HepG2 (cell line): ENCODE data around the gene OLFM3.

Experiments
- CCDC6 ChIP-seq: sonication (generic); formaldehyde crosslinking; IDR thresholded peaks from 2 replicates; pipeline ENCODE4 v1.8.1; 2022; ENCODE audit warnings: mild to moderate bottlenecking, missing genetic modification reagents, moderate library complexity
- CEBPZ ChIP-seq: IDR thresholded peaks from 2 replicates; pipeline ENCODE4 v1.6.1; 2012; ENCODE audit warnings: low read length, improper control_type of control experiment
- CTCF ChIP-seq: sonication (generic); formaldehyde crosslinking; IDR thresholded peaks from 2 replicates; pipeline ENCODE4 v1.5.0; 2020; ENCODE audit warnings: mild to moderate bottlenecking, missing genetic modification reagents, moderate library complexity
- DBP ChIP-seq: sonication (generic); formaldehyde crosslinking; IDR thresholded peaks from 2 replicates; pipeline ENCODE4 v1.4.0; 2020; ENCODE audit warnings: missing genetic modification reagents; ENCODE audit errors: not compliant biosample characterization
- POLR2A ChIP-seq, 2 experiments: IDR thresholded peaks; 2 replicates each; pipeline ENCODE4 v1.6.1; 2011; ENCODE audit warnings: low read depth in 2 of 2, low read length in 2 of 2, mild to moderate bottlenecking in 1 of 2, moderate library complexity in 1 of 2; ENCODE audit not compliant: insufficient read depth in 1 of 2
- REST ChIP-seq, 2 experiments: IDR thresholded peaks; 2 replicates each; pipeline ENCODE4 v1.6.1; 2011 to 2012; ENCODE audit warnings: low read length in 2 of 2, borderline replicate concordance in 1 of 2, low read depth in 1 of 2, mild to moderate bottlenecking in 1 of 2, moderate library complexity in 1 of 2
- ZNF780A ChIP-seq: sonication (generic); formaldehyde crosslinking; IDR thresholded peaks from 2 replicates; pipeline ENCODE4 v1.8.0; 2022; ENCODE audit warnings: mild to moderate bottlenecking, missing genetic modification reagents, moderate library complexity
- ZSCAN20 ChIP-seq: sonication (generic); formaldehyde crosslinking; IDR thresholded peaks from 2 replicates; pipeline ENCODE4 v1.4.0; 2020; ENCODE audit warnings: missing genetic modification reagents, mild to moderate bottlenecking, borderline replicate concordance

GRCh38 chr1:101959456-101959855, 37.3 kb downstream of the OLFM3 start:
- TF ChIP-seq ZSCAN20, result no peak
- no peak for TF ChIP-seq CTCF (CRISPR knock-in tag)
- no peak for TF ChIP-seq DBP (CRISPR knock-in tag)
- no peak for TF ChIP-seq POLR2A (IDR thresholded peaks at IDR 0.05; ENCODE audit: insufficient read depth in 1 of 2, low read depth in 2 of 2, low read length in 2 of 2)
- TF ChIP-seq REST (IDR thresholded peaks at IDR 0.05; ENCODE audit: borderline replicate concordance in 1 of 2, low read depth in 1 of 2, low read length in 2 of 2), result no peak
- TF ChIP-seq ZNF780A (CRISPR knock-in tag), result no peak
- no peak for TF ChIP-seq CEBPZ
- no peak for TF ChIP-seq CCDC6 (CRISPR knock-in tag)
